ENCODE data around the gene M6PR. TPM values are rescaled to one million over a fixed set of nuclear protein-coding genes. Genes with fewer than 3 reads are reported as not detected.

Gene M6PR
- total and polyA plus RNA-seq, 2 of the 13 experiments (the other 11 are each of a cell fraction or from before 2014, with no cell fraction given) = 98.2 to 127 TPM

DNA sequence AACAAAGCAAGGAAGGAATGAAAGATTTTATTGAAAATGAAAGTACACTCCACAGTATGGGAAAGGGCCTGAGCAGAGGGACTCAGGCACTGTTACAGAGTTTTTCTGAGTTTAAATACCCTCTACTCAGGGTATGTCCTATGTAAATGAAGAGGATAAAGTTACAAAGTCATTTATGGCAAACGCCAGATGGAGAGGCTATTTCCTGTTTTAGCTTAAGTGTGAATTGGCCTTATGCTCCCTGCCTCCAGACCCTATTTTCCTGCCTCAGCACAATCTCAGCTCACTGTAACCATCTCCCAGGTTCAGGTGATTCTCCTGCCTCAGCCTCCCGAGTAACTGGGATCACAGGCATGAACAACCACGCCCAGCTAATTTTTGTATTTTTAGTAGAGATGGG is 41.9 kb downstream of the M6PR start (continued):
- no peak for TF ChIP-seq ZNF503 (CRISPR knock-in tag; IDR thresholded peaks at IDR 0.05)
- TF ChIP-seq PHF20 (CRISPR knock-in tag; IDR thresholded peaks at IDR 0.05) = no peak

- H3K4me1 ChIP-seq (ENCODE audit: insufficient read depth, low read length) = no peaks in the 10 kb centered on the region
- ATAC-seq = no peak
- no peak overlapping the region for H3K4me2 ChIP-seq (ENCODE audit: low read depth, low read length)
- H4K20me1 ChIP-seq (ENCODE audit: insufficient read depth, low read length) = no peaks in the 10 kb centered on the region
- WGBS (ENCODE audit: low lambda C conversion rate) = 30% methylated on average over 16 of the region's 16 CpGs
- DNase-seq (ENCODE audit: low spot score) = no peak
- peaks cover 2 to 20% of the 10 kb centered on the region in 2 experiments; a peak in 4 of 5 replicates for H3K27me3 ChIP-seq (ENCODE audit: control insufficient read depth in 1 of 2, insufficient read depth in 2 of 2, low read length in 2 of 2)
- intact Hi-C loops (cut with micrococcal nuclease; ENCODE audit: unreplicated experiment) = no loop called here
- no peaks in the 10 kb centered on the region for H3K9me3 ChIP-seq (ENCODE audit: low read length)
- H3K9ac ChIP-seq (ENCODE audit: insufficient read depth, low read depth, low read length) = no peak overlapping the region
- CTCF ChIA-PET (ENCODE audit: low intra/inter-chr PET ratio, low total read pairs) = no interaction called here
- no peak overlapping the region for H2AFZ ChIP-seq (ENCODE audit: low read length)
- no peaks in the 10 kb centered on the region for H3K36me3 ChIP-seq (replicated peaks in 1 of 2; ENCODE audit: control insufficient read depth in 1 of 2, insufficient read depth in 2 of 2, low read length in 2 of 2)
- POLR2A ChIA-PET = no interaction called here
- H3K27ac ChIP-seq (ENCODE audit: extremely low read length, insufficient read depth, low read length) = no peak overlapping the region
- in situ Hi-C loops (cut with HindIII; ENCODE audit: extremely low pct_ligation_motif_present, low pct_unique_long_range_greater_than_20kb) = no loop called here
- FAIRE-seq = no peak
- H3K4me3 ChIP-seq (replicated peaks in 1 of 3; ENCODE audit: insufficient read depth in 1 of 3, low read depth in 2 of 3, low read length in 3 of 3) = no peak overlapping the region
- TF ChIP-seq FOXA1 (IDR thresholded peaks at IDR 0.05) = no peak
- no peak for TF ChIP-seq FOXA1 (CRISPR knock-in tag; IDR thresholded peaks at IDR 0.05)
- no peak for TF ChIP-seq KLF11 (CRISPR knock-in tag; IDR thresholded peaks at IDR 0.05)
- TF ChIP-seq ZNF431 (CRISPR knock-in tag; IDR thresholded peaks at IDR 0.05; ENCODE audit: borderline replicate concordance, low read depth) = no peak
- BruUV-seq (replicated peaks) = no TSS peak
- H3K79me2 ChIP-seq (ENCODE audit: insufficient read depth, low read length) = no peaks in the 10 kb centered on the region
These were observed 42.9 kb downstream of the M6PR start for GRCh38 chr12:8906266-8907180.

Data from HepG2 (cell line).